DMS153 treated with DMSO at 0.1 percent for 48 hours (cell line): ENCODE results near the gene HELB.
"Not testable (repeated sequence)": the region's sequence is repeated elsewhere in the genome, so short reads cannot be mapped to it uniquely, and the experiment has no call there.

Experiments
- DNase-seq: peaks from one replicate; lab custom pipeline; 2025; ENCODE audit not compliant: unreplicated experiment; lab: John Stamatoyannopoulos, UW

The HELB gene

DNA sequence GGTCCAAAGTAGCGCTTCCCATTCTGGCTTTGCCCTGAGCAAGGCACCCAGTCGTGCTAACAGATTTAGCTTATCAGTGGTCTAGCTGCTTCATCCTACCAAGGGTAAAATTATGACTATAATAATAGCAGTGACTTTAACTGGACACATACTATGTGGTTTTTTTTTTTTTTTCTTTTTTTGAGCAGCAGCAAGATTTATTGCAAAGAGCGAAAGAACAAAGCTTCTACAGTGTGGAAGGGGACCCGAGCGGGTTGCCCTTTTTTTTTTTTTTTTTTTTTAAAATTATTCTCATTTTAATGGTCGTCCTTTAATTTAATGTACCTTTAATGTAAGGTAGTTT is 505 bp downstream of the HELB start:
- DNase-seq = no peak

DNA sequence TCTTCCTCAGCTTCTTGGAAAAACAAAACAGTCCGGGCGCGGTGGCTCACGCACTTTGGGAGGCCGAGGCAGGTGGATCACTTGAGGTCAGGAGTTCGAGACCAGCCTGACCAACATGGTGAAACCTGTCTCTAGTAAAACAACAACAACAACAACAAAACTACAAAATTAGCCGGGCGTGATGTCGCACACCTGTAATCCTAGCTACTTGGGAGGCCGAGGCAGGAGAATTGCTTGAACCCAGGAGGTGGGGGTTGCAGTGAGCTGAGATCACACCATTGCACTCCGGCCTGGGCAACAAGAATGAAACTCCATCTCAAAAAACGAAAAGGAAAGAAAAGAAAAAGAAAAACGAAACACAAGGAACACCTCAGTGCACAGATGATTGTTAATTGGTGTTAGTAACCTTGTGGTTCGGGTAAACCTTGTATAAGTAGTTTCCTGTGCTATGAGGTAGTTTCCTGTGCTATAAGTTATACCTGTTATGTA is 1.1 kb downstream of the HELB start:
- not testable (repeated sequence) for DNase-seq

DNA sequence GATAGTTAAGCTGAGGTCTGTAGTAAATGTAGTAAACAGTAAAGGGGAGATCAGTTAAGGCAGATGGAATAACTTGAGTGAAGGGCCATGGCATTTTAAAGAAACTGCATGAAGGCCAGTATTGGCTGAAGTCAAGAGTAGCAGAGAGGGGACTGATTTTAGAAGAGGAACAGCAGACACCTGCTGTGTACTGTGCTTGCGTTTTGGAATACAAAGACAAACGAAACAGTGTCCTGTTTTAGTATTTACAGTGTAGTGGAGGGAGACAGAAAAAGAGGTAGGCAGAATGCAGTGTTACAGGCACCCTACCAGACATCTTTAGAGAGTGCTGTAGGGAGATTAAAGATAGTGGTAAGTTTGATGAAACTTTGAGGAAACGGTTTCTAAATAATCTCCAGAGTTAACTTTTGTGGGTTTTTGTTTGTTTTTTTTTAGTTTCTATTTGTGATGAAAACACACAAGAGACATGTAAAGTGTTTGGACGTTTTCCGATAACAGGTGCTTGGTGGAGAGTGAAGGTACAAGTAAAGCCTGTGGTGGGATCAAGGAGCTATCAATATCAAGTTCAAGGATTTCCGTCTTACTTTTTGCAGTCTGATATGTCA is 2.1 kb downstream of the HELB start:
- no peak for DNase-seq

DNA sequence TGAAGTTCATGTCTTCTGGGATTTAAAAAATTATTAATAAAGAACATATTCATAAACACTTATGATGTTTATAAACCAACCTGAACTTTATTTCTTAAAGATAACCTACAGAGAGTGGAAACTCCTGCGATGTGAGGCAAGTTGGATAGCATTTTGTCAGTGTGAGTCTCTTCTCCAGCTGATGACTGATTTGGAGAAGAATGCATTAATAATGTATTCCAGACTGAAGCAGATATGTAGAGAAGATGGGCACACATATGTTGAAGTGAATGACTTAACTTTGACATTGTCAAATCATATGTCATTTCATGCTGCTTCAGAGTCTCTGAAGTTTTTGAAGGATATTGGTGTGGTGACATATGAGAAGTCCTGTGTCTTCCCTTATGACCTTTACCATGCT is 7.3 kb downstream of the HELB start:
- no peak for DNase-seq

DNA sequence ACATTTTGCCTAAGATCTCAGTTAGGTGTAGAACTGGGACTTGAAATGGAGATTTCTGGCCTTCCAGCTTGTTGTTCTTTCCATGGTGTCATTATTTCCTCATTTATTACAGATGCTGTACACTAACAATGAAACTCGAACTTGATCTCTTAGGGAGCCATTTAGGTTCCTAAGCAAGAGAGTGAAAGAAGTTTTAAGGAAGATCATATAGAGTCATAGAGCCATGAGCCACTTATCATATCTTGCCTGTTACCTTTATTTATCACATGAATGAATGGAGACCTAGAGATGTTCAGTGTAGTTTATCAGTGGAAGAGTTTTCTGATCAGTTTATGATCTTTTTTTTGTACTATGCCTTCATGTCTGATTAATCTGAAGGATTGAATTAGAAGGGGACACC is 9.9 kb downstream of the HELB start:
- no peak for DNase-seq

DNA sequence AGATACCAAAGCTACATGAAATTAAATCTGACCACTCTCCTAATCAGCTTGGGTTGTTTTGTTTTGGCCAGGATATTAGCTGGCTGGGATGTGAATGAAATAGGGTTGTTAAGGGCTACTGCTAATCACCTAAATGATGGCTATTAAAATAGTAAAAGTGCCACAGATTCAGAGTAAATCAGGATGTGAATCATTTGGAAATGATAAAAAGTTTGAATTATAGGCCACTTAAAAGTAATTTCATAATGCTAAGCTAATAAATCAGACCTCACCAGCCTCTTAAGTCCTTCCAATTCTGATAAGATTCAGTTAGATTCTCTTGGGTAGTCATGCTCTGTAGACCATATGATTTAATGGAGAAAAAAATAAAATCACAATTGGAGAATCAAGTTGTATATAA is 12.0 kb downstream of the HELB start:
- DNase-seq = no peak

DNA sequence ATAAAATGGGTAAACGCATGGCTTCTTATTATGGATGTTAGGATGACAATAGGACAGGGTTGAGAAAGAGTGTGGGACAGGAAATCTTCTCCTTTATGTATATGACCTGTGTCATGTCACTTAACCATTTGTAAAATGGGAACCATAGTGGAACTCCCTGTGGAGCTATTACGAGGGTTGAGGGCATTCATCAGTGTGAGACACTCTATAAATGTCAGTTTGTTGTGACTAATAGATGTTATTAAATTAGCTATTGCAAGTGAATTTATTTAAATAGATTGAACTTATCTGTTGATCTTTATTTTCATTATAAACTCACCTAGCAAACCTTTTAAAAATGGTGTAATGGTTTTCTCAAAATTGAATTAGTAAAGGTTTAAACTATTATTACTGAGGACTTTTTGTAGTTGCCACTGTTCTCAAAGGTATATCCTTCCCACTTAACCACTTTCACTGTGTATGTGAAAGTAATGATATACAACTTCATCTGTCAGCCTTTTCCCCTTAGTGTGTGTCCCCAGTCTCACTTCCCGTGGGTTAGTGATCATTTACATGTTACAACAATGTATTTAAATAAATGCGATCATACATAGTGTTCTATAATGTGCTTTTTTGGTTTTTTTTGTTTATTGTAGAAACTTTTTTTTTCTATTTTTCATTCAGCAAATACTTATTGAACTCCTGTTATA is 17.1 kb downstream of the HELB start:
- no peak for DNase-seq

- no peak for DNase-seq
Measured at GRCh38 chr12:66320996-66321395, 18.7 kb downstream of the HELB start.

- DNase-seq = no peak
Measured at GRCh38 chr12:66321435-66321834, 19.1 kb downstream of the HELB start.

DNA sequence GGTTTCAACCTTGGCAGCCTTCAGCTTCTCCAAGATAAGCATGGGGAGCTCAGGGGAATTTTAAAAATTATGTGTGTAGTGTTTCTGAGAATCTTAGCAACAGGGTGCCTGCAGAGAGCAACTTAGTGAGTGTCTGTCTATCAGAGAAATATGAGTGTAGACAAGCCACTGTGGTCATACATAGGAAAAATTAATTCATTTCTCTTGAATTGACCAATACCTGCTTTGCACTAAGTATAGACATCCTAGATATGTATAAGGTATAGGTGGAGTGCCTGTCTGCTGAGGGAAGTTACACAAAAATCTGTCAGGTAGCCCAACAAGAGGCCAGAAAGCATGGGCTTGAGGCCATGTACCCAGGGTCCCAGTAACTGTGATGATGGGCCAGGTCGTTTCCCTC is 20.7 kb downstream of the HELB start:
- no peak for DNase-seq

GRCh38 chr12:66329941-66330340 is 27.6 kb downstream of the HELB start:
- no peak for DNase-seq

GRCh38 chr12:66331016-66331415 is 28.7 kb downstream of the HELB start:
- no peak for DNase-seq

DNA sequence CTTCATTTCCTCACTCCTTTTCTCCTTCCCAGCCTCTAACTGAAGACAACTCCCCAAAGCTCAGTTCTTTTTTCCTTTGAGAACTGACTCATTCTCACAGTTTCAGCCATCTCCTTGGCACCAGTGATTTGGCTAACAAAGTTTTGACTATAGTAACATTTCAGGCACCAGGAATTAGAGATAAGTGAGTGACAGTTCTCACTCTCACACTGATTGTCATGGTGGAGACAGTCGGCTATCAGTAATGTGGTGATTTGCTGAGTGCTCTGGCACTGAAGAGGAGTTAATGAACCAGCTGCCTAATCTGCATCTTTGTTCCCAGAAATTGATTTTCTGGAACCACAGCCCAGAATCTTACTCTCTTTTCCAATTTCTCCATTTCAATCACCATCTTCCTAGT is 29.5 kb downstream of the HELB start:
- no peak for DNase-seq

DNA sequence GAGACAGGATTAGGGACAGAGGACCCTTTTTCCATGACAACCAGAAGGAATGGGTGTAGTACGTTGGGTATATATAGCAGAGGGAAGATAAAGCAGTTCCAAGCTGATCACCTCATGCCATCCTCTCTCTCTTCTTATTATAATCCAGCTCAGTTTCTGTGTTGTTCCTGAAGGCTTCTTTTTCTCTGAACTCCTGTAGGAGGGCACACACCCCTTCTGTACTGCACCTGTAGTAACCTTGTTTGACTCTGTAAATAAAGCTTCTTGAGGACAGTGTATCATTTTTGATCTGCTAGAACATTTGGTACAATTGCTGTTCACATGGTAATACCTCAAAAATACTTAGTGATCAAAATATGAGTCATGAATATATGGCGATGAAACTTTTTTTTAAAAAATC is 33.5 kb downstream of the HELB start:
- DNase-seq = no peak

DNA sequence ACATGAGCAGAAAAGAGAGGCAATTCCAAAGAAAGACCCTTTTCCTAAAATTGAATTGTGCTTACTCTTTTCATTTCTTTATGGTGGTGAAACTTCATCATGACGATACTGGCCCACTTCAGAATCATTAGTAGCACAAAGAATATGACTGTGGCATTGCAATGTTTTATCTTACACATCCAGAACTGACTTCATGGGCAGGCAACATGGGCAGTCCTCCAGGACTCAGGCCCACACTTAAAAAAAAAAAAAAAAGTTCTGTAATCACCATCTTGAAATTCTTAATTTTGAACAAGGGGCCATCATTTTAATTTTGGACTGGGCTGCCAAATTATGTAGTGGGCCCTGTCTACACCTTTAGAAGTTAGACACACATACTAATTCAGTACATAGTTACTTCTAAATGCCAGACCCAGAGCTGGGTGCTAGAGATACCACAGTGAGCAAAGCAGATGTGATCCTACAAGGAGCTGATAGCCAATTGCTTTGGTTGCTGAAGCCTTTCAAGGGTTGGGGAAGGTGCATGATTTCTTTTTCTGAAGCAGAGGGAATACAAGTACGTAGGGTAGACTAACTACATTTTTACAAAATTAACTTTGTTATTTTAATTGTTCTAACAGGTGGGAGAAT is 35.2 kb downstream of the HELB start:
- no peak for DNase-seq

DNA sequence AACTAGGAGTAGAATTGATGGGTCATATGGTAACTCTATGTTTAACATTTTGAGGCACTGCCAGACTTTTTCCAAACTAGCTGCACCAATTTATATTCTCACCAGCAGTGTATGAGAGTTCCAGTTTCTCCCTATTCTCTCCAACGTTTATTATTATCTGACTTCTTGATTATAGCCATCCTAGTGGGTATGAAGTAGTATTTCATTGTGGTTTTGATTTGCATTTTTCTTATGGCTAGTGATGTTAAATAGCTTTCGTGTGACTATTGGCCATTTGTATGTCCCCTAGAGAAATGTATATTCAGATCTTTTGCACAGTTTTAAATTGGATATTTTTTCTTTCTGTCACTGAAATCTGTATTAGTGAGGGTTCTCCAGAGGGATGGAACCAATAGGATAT is 37.8 kb downstream of the HELB start:
- DNase-seq = no peak

- DNase-seq = no peak
Measured at GRCh38 chr12:66341126-66341525, 38.8 kb downstream of the HELB start.

DNA sequence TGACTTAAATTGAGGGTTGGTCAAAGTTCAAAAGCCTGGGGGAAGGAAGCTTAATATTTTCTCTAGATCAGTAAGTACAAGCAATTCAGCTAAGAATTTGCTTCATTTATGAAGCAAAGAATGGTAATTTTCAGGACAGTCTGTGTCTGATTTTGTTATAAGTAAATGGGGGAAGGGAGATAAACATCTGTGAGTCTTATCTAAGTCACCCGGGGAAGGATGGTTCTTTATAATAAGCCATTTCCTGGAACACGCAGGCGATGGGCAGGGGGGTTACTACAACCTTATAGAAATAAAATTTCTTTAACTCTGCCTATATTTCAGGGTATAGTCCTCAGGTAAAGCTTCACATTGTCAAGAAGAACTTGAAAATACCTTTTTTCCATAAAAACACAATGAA is 42.9 kb downstream of the HELB start:
- DNase-seq = no peak

DNA sequence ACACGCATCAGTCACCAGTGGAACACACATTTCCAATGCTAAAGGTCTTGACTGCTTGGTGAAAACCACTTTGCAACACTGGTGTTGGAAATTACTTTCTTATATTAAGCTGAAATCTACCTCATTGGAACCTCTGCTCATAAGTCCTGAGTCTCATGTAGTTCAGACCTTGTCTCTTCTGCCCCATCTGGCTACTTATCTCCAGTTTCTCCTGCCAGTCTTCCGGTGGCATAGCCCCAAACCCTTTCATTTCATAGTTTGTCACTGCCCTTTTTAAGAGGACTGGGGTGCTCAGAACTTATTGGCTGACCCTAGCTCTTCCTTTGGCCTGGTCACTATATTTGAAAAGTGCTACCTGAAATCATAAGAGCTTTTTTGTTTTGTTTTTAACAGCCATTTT is 43.7 kb downstream of the HELB start:
- DNase-seq = no peak

DNA sequence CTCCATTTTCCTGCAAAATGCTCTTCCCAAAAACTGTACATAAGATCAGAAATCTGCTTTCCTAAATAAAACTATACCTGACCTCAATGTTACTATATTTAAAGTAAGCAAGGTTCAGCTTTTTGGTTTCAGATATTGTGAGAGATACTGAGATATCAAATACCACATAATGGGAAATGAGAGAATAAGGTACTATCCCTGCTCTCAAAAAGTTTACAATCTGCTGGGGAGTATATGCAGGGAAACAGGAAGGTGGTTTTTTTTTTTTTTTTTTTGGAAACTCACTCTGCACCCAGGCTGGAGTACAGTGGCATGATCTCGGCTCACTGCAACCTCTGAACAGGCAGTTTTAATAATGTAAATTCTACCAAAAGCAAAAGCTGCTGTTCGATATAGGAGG is 49.0 kb downstream of the HELB start:
- no peak for DNase-seq

GRCh38 chr12:66352197-66352596 is 49.9 kb downstream of the HELB start:
- DNase-seq = no peak

GRCh38 chr12:66352899-66353298 is 50.6 kb downstream of the HELB start:
- DNase-seq = no peak

GRCh38 chr12:66354291-66354690 is 52.0 kb downstream of the HELB start:
- DNase-seq = no peak
